Adipose tissue (tissue), 3 donors: ENCODE measurements around the gene DCC. TPM values are rescaled to one million over a fixed set of nuclear protein-coding genes. Genes with fewer than 3 reads are reported as not detected.
"Not testable (repeated sequence)": the region's sequence is repeated elsewhere in the genome, so short reads cannot be mapped to it uniquely, and the experiment has no call there.

Experiments used
- H3K27ac ChIP-seq: one replicate; pipeline ENCODE4 v1.5.1; 2013; ENCODE audit warnings: low read depth, low read length
- WGBS, 3 donors: extraction: QIAGEN DNeasy Blood & Tissue Kit; methylation state at CpG; one replicate each; pipeline ENCODE4 v1.1.7; 2013; 5-methylcytosine and 5-hydroxymethylcytosine counted together
- polyA plus RNA-seq, 3 donors: library from polyadenylated mRNA; stranded (reverse); fragments of 200-250 nt; gene quantifications; one replicate each; pipeline ENCODE4 v1.2.3, GENCODE V29; 2013
- donor health status: healthy with polysubstance abuse.
- donor health status: Bipolar disorder and iron deficiency.
- donor health status: healthy.

The DCC gene
- polyA plus RNA-seq, 3 donors: 0.01 to 0.13 TPM; not detected in 1

DNA sequence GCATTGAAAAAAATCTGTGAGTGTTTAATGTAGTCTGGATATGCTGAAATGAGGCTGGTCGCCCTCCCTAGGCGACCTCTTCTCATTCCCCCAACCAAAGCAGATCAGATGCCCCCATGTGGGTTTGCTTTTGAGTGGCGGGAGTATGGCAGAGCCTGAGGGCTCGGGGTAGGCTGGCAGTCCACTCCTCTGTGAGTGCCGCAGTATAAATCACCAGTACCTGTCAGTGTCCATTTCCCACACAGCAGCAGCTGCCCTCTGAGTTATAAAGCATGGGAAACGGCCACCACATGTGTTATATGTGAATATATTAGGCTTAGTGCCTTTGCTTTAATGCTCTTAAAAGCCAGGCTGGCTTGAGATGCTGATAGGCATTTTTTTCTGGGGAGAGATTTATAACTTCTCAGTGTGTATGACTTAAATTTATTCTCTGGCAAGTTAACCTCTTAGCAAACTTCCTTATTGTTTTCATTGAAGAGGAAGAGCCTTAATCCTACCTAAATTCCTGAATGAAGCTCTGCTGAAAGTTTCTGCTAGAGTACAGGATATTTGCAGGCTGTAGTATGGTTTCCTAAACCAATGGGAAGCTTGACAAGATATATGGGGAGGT, 3.8 kb downstream of the DCC start:
- WGBS, 3 donors: 40 to 72% (median 48%) methylated on average over 6 of the region's 6 CpGs
- no peak overlapping the region for H3K27ac ChIP-seq

DNA sequence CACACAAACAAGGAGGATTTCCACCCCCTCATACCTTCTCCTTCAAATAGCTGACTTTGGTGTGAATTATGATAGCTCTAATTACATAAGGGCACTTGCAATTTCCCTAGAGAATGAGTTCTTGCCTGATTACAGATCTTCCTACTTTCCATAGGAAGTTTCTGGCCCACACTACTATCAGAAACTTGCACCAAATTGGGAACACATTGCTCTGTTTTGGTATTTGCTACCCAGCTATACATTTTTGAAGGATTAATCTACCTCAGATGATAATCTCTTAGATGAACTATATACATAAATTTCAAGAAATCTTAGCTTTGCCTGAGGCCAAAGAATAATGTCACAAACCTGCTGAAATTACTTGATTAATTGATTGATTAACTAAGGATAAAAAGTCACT, 4.9 kb downstream of the DCC start:
- H3K27ac ChIP-seq: no peak overlapping the region

DNA sequence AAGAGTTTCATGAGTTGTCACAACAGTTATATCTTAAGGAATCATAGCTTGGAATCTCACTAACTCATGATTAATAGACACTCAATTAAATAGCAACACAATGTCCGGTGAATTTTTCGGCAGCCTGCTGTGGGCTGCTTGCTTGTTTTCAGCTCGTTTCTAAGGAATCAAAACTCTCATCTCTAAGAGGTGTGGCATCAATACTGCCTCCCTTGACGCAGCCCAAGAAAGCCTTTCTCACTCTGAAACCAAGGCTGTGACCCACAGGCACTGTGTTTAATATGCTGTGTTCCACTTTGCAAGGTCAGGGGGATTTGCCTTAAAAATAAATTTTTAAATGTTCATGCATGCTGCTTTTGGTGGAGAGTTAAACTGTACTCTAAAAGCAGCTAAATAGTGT, 5.4 kb downstream of the DCC start:
- WGBS, 3 donors: 54 to 74% (median 54%) methylated on average over 4 of the region's 4 CpGs
- no peak overlapping the region for H3K27ac ChIP-seq

- H3K27ac ChIP-seq: no peak overlapping the region
- 77 to 91% (median 84%) methylated on average over 3 of the region's 3 CpGs for WGBS, 3 donors
Measured at GRCh38 chr18:52348209-52348608, 8.2 kb downstream of the DCC start.

DNA sequence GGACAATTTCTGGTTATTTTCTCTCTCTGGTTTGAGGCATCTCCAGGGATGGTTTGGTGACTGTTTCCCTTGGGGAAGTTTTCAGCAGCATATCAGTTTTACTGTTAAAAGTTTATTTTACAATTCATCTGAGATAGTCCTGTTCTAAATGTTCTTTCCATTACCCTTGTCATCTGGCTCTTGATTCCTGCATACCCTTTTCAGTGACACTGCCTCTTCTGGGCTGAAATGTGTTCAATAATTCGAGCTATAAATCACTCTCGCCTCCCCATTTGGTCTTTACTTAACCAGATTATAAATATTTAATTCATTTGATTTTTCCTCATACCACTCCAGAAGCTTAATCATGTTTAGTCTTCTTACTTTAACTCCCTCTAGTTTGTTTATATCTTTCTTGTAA, 9.5 kb downstream of the DCC start:
- H3K27ac ChIP-seq: no peak overlapping the region
- WGBS, 3 donors: 56 to 80% (median 64%) methylated on average over 2 of the region's 2 CpGs

DNA sequence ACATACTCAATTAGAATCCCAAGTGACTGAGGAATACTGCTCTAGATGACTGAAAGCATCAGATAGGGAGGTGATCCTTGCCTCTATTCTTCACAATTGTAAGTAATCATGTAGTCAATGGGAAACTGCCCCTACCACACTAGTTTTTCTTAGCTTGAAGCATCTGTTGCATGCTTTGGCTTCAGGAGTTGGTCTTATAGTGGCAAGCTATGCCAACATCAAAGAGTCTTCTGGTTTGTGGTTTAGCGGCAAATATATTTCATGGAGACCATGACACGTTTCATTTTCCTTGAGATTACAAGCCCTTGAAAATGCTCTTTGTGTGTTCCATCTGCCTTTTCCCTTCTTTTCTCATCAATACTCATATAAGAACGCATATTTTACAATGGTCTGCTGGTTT, 12.9 kb downstream of the DCC start:
- H3K27ac ChIP-seq: no peak overlapping the region
- WGBS, 3 donors: 88 to 94% (median 92%) methylated on average over 3 of the region's 3 CpGs

DNA sequence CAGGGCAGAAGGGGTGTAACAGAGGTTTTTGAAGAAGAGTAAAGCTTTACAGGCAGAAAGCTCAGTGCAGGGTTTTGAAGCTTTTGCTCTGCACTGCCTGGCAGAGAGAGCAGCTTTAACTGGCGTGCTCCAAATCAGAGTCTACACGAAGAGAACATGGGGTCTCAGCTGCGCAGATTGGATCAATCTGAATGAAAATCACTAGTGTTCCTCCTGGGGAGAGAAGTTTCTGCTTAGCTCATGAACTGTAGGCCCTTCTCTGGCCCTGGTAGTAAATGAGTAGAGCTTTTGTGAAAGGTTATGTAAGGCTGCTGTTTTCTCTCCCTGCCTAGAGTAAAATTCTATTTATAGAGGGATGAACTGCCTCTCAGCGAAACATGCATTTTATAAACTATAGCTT, 13.6 kb downstream of the DCC start:
- 74 to 82% (median 78%) methylated on average over 4 of the region's 4 CpGs for WGBS, 3 donors
- no peak overlapping the region for H3K27ac ChIP-seq

DNA sequence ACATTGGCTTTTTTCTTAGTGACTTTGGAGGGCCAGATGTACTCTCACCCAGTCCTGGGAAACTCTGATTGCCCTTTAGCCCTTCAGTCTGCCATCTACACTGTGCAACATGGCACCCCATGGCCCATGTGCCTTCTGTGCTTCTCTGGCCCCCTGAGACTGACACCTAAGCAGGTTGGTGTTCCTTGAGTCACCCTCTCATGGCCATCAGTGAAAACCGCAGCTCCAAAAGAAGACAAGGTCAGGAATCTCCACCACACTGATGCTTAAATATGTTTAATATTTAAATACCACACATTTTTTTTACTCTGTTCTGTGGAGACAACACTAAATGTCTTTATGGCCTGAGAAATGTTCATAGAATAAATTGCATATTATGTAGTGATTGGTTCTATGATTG, 23.9 kb downstream of the DCC start:
- WGBS, 3 donors: 79 to 96% (median 89%) methylated on average over 1 of the region's 1 CpG
- H3K27ac ChIP-seq: no peak overlapping the region

DNA sequence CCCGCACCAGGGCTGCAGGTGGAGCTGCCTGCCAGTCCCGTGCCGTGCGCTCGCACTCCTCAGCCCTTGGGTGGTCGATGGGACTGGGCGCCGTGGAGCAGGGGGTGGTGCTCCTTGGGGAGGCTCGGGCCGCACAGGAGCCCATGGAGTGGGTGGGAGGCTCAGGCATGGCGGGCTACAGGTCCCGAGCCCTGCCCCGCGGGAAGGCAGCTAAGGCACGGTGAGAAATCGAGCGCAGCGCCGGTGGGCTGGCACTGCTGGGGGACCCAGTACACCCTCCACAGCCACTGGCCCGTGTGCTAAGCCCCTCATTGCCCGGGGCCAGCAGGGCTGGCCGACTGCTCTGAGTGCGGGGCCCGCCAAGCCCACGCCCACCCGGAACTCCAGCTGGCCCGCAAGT, 26.9 kb downstream of the DCC start:
- H3K27ac ChIP-seq: not testable (repeated sequence)
- 91 to 96% (median 95%) methylated on average over 12 to 27 of the region's 27 CpGs for WGBS, 3 donors

GRCh38 chr18:52367953-52368742, 28.2 kb downstream of the DCC start:
- no peak overlapping the region for H3K27ac ChIP-seq
- 51 to 58% (median 58%) methylated on average over 3 of the region's 3 CpGs for WGBS, 3 donors

DNA sequence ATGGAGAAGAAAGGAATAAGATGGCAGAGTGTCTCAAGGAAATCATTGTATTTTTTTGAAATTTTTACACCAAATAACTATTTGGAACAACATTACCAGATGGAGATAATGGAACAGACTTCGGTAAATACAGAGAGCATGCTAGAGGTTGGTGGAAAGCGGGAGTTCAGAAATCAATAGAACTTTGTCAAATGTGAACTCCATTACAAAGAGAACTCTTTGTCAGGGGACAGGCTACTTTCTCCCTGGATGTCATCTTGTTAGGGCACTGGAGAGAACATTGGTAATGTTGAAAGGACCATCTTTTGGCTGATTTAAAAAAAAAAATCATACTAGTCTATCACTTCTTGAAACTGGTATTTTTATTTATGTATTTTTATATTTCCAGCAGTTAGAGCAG, 30.8 kb downstream of the DCC start:
- no peak overlapping the region for H3K27ac ChIP-seq
- WGBS, 3 donors: 77 to 91% (median 90%) methylated on average over 2 of the region's 2 CpGs

DNA sequence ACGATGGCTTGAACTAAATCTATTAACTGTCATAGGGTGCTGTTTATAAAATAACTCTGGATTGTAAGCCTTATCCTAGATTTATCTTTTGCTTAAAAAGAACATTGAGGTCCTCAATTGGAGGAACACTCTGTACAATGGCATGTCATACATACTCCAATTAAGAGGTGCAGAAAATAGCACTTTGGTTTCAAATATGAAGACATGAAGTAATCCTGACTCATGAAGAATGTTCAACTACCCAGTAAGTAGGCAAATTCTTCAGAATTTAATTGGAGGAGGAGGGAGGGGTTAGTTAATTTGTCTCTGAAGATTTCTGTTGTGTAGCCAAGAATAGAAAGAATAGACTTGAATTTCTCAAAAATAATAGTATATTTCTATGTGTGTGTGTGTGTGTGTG, 36.1 kb downstream of the DCC start:
- H3K27ac ChIP-seq: no peak overlapping the region
- WGBS, 3 donors: 28 to 44% (median 29%) methylated on average over 1 of the region's 1 CpG

DNA sequence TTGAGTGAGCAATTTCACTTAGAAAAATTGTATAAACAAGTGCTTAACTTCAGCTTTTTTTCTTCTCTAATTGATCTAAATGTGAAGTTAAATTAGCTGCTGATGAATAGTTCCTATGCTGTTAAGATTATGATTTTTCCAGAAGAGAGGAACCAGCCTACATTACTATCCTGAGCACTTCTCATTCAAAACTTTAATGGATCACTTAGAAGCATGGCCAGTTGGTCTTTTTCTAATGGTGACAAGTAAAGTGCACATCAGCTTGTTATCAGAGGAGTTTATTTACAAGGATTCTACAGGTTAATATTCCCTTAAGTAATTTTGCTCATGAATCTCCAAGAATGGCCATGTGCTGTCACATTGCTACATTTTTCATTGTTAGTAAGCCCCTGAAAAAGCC, 37.1 kb downstream of the DCC start:
- H3K27ac ChIP-seq: no peak overlapping the region

GRCh38 chr18:52386306-52386705, 46.3 kb downstream of the DCC start:
- no peak overlapping the region for H3K27ac ChIP-seq

DNA sequence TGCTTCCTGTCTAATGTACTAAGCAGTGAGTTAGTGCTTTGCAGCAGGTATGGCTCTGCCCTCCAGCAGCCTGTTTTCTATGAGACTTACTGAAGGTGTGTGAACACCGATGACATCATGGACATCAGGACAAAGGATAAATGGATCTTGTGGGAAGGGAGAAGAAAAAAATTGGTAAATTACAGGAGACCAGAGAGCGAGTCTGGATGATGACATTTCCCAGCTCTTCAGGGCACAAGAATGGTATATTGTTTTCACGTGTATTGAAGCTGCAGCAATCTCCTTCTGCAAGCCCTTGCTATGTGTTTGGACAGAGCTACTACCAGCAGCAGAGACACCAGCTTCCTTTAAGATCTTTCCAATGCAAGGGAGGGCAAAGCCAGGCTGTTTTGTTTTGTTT, 47.2 kb downstream of the DCC start:
- 71 to 82% (median 80%) methylated on average over 3 of the region's 3 CpGs for WGBS, 3 donors

DNA sequence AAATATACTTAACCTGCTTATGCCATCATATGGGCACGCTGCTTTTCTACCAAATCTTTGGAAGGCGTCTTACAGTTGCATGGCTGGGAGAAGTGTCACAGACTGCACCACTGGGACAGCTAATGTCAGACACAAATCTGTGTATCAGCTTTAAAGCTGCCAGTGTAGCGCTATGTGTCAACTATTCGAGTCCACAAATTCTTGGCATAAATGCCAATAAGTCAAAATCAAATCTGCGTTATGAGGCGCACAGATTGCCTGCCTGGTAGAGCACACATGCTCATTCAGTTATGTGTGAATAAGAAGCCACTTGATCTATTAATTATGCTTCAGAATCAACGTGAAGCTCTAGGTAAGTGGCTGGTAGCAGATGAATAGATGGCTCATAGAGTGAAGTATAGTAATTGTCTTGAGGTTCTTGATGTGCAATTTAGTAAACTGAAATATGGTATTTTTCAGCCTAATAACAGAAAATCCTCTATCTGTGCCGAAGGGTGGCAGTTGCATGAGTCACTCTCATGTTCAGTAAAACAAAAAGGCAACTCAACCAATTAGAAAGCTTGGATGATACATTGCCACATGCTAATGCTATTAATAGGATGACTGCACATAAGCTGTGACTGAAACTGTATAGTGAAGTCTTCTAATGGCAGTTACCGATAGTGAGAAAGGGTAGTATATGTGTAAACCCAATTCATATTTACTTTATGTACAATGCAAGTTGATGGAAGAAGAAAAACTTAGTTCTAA, 52.0 kb downstream of the DCC start:
- no peak overlapping the region for H3K27ac ChIP-seq
- WGBS, 3 donors: 78 to 84% (median 83%) methylated on average over 9 of the region's 9 CpGs

More for the DNA sequence above, 47.2 kb downstream of the DCC start:
- no peak overlapping the region for H3K27ac ChIP-seq

- 39 to 53% (median 49%) methylated on average over 2 of the region's 2 CpGs for WGBS, 3 donors
- no peak overlapping the region for H3K27ac ChIP-seq
Measured at GRCh38 chr18:52394602-52395001, 54.6 kb downstream of the DCC start.

DNA sequence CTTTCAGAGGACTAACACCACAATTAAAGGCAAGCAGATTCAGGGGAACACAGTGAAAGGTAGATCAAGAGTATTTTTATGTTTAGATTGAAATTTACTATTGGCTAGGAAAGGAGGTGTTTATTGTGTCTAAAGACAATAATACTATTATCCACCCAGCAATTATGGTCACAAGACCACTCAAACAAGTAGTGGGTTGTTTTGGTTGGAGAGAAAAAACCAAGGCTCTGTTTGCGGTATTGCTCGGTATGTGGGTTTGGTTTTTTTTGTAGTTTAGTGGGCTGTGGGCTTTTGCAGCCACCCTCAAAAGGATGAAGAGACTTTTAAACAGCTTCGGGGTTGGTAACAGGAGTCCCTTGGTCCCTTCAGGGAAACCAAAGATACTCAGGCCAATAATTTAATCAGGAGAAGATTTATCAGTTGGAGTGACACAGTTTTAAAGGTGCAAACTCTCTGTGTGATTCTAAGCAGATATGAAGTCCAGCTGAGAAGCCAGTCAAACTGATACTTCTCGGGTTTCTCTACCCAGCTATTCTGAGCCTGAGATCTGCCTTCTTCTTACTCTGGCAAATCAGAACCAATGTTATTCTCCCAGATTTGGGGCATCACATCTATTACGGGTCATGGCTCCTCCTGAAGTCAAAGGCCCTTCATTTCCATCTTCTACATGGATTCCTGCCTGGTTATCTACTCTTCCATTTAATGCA, 55.3 kb downstream of the DCC start:
- WGBS, 3 donors: 71 to 81% (median 73%) methylated on average over 5 of the region's 5 CpGs
- no peak overlapping the region for H3K27ac ChIP-seq

GRCh38 chr18:52401236-52401635, 61.2 kb downstream of the DCC start:
- WGBS, 3 donors: 90 to 95% (median 94%) methylated on average over 1 of the region's 1 CpG
- H3K27ac ChIP-seq: no peak overlapping the region
